NCI-H1694 treated with DMSO at 0.1 percent for 48 hours (cell line): ENCODE results near the gene REG4.

Experiments used
- DNase-seq: peaks from one replicate; lab custom pipeline; 2025; lab: John Stamatoyannopoulos, UW

Gene REG4

GRCh38 chr1:119779869-119780356, 31.3 kb downstream of the REG4 start:
- DNase-seq: no peak

GRCh38 chr1:119778886-119779560, 32.2 kb downstream of the REG4 start:
- DNase-seq: no peak

GRCh38 chr1:119778359-119778758, 32.9 kb downstream of the REG4 start:
- no peak for DNase-seq

GRCh38 chr1:119774746-119775490, 36.3 kb downstream of the REG4 start:
- no peak for DNase-seq

GRCh38 chr1:119773711-119774241, 37.5 kb downstream of the REG4 start:
- no peak for DNase-seq

- DNase-seq: no peak
Measured at GRCh38 chr1:119772298-119772697, 39.0 kb downstream of the REG4 start.

GRCh38 chr1:119771770-119772169, 39.5 kb downstream of the REG4 start:
- no peak for DNase-seq

- DNase-seq: peak; percentile 25
Measured at GRCh38 chr1:119771016-119771415, 40.2 kb downstream of the REG4 start.

GRCh38 chr1:119768778-119769177, 42.5 kb downstream of the REG4 start, which contains the start of gene HMGCS2:
TSS of gene HMGCS2 (minus strand) at chr1:119768905. CDS start at chr1:119768844, 61 bp downstream.
- DNase-seq: no peak

- no peak for DNase-seq
Measured at GRCh38 chr1:119767486-119767885, 43.8 kb downstream of the REG4 start.

GRCh38 chr1:119766374-119766794, 44.9 kb downstream of the REG4 start:
- DNase-seq: no peak

GRCh38 chr1:119764220-119764619, 47.0 kb downstream of the REG4 start:
- DNase-seq: no peak

GRCh38 chr1:119762953-119763352, 48.3 kb downstream of the REG4 start:
- no peak for DNase-seq

GRCh38 chr1:119762409-119762808, 48.9 kb downstream of the REG4 start:
- DNase-seq: no peak

GRCh38 chr1:119758584-119758983, 52.7 kb downstream of the REG4 start:
- no peak for DNase-seq

- no peak for DNase-seq
Measured at GRCh38 chr1:119752592-119752991, 58.7 kb downstream of the REG4 start.

GRCh38 chr1:119748040-119748439, 63.2 kb downstream of the REG4 start:
- DNase-seq: no peak

GRCh38 chr1:119747451-119747850, 63.8 kb downstream of the REG4 start:
- DNase-seq: no peak

- no peak for DNase-seq
Measured at GRCh38 chr1:119745034-119745433, 66.2 kb downstream of the REG4 start.

GRCh38 chr1:119744598-119744942, 66.7 kb downstream of the REG4 start:
- DNase-seq: no peak
